Adipocyte (in vitro differentiated cells): ENCODE measurements around the gene NRXN3.

Experiments used
- DNase-seq: peaks from one replicate; pipeline ENCODE4 v3.0.0-alpha.2; 2015; ENCODE audit warnings: low read depth
- H3K27me3 ChIP-seq: replicated peaks from 2 replicates; pipeline ENCODE4 v1.7.0; 2013; ENCODE audit warnings: mild to moderate bottlenecking, low read length, moderate library complexity; ENCODE audit not compliant: control insufficient read depth, insufficient read depth
- H3K36me3 ChIP-seq: 2 replicates; pipeline ENCODE4 v1.7.0; 2013; ENCODE audit warnings: low read length, mild to moderate bottlenecking, moderate library complexity; ENCODE audit not compliant: control insufficient read depth, insufficient read depth, severe bottlenecking
- H3K4me1 ChIP-seq: 2 replicates; pipeline ENCODE4 v1.7.0; 2013; ENCODE audit warnings: mild to moderate bottlenecking, low read length, moderate library complexity; ENCODE audit not compliant: control insufficient read depth, insufficient read depth
- H3K4me3 ChIP-seq: 2 replicates; pipeline ENCODE4 v1.7.0; 2013; ENCODE audit warnings: mild to moderate bottlenecking, low read length, moderate library complexity
- H3K9ac ChIP-seq: 2 replicates; pipeline ENCODE4 v1.7.0; 2013; ENCODE audit warnings: mild to moderate bottlenecking, low read length, moderate library complexity
- H3K9me3 ChIP-seq: 2 replicates; pipeline ENCODE4 v1.7.0; 2013; ENCODE audit warnings: mild to moderate bottlenecking, low read length, moderate library complexity; ENCODE audit not compliant: control insufficient read depth

The NRXN3 gene

DNA sequence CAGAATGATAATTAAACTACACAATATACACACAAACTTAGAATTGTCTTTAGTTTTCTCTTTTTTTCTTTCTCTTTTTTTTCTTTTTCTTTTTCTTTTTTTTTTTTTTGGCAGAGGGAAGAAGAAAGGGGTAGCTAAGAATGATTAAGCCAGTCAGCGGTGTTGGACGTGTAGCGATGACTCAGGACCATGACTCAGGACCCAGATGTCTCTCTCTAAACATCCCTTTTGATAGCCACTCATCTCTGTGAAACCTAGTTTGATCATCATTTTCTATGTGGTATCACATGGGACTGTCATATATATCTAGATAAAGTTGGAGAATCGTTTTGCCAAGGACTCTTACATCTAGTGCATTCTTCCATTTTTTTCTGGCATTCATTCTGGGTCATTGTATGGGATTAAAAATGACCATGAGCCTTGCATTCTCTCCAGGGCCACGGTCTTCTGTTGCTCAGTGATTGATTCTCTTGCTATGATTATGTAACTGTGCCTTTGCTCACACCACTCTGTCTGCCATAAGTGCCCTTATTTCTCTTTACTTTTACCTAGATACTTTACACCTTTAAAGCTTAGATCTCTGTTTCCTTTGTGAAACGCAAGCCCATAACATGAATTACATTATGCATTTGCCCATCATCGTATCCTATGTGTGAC is 26.6 kb upstream of the NRXN3 start:
- Histone ChIP-seq H3K4me1 (no peaks in the 10 kb centered on the region), H3K36me3 (no peaks in the 10 kb centered on the region), H3K4me3 (no peak overlapping the region), H3K9ac (no peak overlapping the region), H3K27me3 (no peaks in the 10 kb centered on the region), H3K9me3 (no peaks in the 10 kb centered on the region)
- DNase-seq, result no peak

DNA sequence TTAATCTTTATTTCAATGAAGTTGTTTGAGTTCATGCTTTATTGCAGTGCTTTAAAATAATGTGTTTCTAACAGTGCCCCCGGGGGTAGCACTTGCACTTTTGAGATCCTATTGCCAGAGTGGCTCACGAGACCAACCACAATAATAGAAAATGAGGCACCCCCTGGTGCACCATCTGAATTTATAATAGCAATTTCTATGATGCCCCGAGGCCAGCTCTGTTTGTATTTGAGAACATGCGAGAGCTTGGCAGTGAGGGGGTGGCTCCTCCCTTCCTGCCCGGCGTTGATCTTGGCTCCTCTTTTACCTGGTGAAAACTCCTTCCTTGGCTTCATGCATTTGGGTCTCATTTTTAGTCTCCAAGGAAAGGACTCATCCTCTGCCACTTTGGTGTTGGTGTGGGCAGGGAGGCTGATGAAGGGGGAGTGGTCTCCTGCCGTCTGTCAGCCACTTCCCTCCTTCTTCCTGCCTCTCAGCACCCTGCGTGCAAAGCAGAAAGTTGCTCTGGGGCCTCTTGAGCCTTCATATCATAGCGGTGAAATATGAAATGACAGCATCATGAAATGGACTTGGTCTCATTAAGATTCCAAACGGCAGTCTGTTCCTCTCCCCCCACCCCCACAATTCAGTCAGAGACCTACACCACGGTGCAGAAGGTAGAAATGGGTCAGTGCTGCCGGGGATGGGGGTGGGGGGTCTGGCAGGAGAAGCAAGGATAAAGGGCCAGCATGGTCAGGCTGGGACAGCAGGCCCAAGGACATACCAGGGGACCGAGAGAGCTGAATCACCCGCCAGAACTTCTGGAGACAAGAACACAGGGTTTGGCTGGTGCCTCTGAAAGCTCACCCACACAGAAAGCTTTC is 17.7 kb upstream of the NRXN3 start:
- Histone ChIP-seq H3K4me3 (no peak overlapping the region), H3K9me3 (no peaks in the 10 kb centered on the region), H3K36me3 (no peaks in the 10 kb centered on the region), H3K27me3 (peaks cover 14% of the 10 kb centered on the region), H3K4me1 (no peaks in the 10 kb centered on the region), H3K9ac (no peak overlapping the region)
- DNase-seq, result no peak

DNA sequence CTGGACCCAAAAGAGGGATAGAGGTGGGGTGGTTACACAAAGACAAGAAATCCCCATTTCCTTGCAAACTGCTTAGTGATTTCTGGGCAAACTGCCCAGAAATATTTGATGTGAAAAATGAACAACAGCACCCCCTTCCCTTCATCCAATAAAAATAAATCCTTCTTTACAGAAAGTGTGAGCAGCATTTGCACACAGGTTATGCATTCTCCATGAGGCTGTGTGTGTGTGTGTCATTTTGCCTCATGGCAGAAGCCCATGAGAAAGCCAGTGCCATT is 17.2 kb upstream of the NRXN3 start:
- Histone ChIP-seq H3K27me3 (peaks cover 14% of the 10 kb centered on the region), H3K4me3 (no peak overlapping the region), H3K4me1 (no peaks in the 10 kb centered on the region), H3K9ac (no peak overlapping the region), H3K36me3 (no peaks in the 10 kb centered on the region), H3K9me3 (no peaks in the 10 kb centered on the region)
- no peak for DNase-seq

DNA sequence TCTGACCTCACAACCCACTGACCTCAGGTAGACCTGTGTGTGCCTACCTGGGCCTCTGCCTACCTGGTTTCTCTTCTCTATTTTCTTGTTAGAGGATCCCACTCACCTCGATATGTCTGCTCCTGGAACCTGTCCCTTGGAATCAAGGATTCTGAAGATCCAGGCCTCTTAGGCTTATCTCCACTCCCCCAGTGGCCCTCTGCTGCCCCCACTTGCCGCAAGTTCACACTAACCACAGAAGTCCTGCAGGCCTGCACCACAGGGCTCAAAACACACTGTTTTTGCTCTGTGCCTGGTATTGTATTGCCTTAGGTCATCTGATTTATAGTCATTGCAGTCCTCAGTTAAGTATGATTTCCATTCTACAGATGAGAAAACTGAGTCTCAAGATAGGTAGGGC is 15.3 kb upstream of the NRXN3 start:
- DNase-seq, result no peak
- Histone ChIP-seq H3K27me3 (peaks cover 14% of the 10 kb centered on the region), H3K36me3 (no peaks in the 10 kb centered on the region), H3K4me3 (no peak overlapping the region), H3K9me3 (no peaks in the 10 kb centered on the region), H3K4me1 (no peaks in the 10 kb centered on the region), H3K9ac (no peak overlapping the region)

DNA sequence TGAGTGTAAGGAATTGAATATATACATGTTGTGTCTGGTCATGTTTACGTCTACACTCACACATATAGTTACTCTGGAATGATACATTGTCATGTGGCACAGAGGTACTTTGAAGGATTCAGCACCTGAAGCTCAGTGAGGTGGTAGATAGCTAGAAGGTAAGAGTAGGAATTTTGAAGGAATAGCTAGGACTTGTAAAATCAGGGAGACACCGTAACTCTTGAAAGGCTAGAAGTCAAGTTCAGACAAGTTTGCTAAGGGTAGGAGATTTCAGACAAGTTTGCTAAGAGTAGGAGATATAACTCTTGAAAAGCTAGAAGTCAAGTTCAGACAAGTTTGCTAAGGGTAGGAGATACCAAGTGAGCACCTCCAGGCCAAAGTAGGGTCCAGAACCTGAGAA is 14.0 kb upstream of the NRXN3 start:
- no peak for DNase-seq
- H3K36me3 ChIP-seq, result no peaks in the 10 kb centered on the region
- H3K4me3 ChIP-seq, result no peak overlapping the region
- no peaks in the 10 kb centered on the region for H3K4me1 ChIP-seq
- peaks cover 8% of the 10 kb centered on the region for H3K27me3 ChIP-seq
- no peak overlapping the region for H3K9ac ChIP-seq
- H3K9me3 ChIP-seq, result no peaks in the 10 kb centered on the region

DNA sequence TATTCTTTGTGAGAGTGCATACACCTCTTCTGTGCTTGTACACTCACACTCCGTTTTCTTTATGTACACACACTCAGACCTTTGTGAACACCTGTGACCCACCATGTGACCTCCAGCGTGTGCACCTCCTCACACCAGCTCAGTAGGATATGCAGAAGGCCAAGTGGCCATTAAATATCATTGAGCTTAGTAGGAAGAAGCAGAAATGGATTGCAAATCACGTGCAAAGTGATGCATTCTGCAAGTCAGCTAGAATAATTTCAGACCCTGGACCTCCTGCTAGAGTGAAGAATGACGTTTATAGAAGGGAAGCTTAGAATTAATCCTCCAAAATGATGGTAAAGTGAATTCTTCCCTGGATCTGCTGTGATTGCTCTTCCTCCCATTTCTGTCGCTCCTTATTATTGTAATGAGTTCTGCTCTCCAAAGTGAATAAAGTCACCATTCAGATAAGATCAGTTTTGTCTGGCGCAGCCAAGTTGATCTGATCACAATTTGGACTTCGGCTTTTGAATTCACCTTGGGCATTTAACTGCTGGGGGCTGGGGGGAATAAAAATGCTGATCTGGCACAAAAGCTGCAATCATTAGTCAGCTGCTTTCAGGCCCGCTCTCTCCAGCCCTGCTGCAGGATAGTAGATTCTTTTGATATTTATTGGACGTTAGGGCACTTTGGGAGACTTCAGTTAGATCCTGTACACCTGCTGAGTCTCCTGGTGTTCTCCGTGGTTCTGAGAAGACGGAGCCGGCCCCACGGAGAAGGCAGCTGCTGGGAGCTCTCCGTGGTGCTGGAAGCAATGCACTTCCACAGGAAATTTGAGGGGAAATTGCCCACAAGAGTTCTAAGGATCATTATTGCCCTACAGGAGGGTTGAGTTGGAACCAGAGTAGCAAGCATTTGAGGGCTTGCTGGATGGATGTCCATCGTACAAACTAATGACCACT is 12.4 kb upstream of the NRXN3 start:
- no peaks in the 10 kb centered on the region for H3K4me1 ChIP-seq
- peak; percentile 41 for DNase-seq
- no peaks in the 10 kb centered on the region for H3K9me3 ChIP-seq
- peaks cover 5% of the 10 kb centered on the region for H3K27me3 ChIP-seq
- no peak overlapping the region for H3K9ac ChIP-seq
- no peaks in the 10 kb centered on the region for H3K36me3 ChIP-seq
- no peak overlapping the region for H3K4me3 ChIP-seq

DNA sequence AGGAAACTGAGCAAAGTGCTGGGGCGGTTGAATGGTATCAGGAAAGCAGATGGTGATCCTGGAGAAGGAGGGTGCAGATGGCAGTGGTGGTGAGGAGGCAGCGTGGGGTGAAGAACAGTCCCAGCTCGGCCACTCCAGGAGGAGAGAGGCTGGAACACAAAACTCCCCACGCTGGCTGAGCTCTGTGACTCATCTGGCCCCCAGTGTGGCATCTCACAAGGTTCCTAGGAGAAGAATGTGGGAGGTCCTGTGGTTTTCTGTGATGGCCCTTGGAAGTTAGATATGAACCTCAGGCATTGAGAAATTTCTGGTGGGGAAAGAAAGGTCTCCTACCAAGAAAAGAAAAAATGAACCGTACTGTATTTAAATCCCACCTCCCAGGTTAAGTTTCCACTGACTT is 8.0 kb upstream of the NRXN3 start:
- H3K9me3 ChIP-seq, result no peaks in the 10 kb centered on the region
- no peak for DNase-seq
- no peaks in the 10 kb centered on the region for H3K36me3 ChIP-seq
- H3K9ac ChIP-seq, result no peak overlapping the region
- no peak overlapping the region for H3K4me3 ChIP-seq
- H3K4me1 ChIP-seq, result no peaks in the 10 kb centered on the region
- H3K27me3 ChIP-seq, result peaks cover 6% of the 10 kb centered on the region

DNA sequence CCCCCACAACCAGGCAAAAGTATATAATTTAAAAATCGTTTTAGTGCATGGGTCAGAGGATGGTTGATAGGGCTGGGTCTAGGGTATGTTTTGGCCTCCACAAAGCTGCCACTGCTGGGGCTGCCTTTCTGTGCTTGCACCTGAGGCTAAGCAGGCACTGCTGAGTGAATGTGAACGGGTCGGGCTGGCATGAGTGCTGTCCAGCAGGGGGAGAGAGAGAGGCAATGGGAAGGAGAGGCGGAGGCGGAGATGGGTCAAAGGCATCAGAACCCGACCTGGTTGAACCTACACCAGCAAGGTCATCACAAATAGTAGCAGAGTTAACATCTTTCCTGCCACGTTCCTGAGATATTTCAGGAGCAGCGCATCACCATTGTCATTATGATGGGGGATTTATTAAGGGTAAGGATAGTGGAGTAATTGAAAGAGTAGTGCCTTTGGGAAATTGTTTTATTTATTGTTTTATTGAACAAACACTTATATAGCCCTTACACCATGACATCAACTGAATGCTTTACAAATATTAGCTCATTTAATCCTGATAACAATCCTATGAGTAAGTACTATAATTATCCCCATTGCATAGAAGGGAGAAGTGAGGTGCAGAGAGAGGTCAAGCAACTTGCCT is 5.8 kb upstream of the NRXN3 start:
- Histone ChIP-seq H3K9me3 (no peaks in the 10 kb centered on the region), H3K4me3 (no peak overlapping the region)
- DNase-seq, result no peak

DNA sequence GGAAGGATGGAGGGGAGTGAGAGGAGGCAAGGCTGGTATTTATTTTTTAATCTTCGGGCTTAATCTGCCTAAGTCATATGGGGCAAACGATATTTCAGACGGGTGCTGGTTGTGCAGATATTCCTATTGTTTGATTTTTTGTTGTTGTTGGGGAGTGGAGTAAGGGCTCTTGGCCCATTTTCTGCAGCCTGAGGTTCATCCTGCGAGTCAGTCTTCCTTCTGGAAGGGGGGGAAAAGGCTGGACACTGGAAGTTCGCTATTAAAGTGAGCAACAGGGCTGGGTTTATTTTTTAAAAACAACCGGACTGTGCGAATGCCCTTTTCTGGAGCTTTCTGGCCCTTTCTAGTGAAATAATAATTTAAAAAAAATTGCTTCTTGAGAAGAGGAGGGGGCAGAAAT is 2.3 kb downstream of the NRXN3 start:
- H3K9me3 ChIP-seq, result no peaks in the 10 kb centered on the region
- no peak overlapping the region for H3K9ac ChIP-seq
- H3K27me3 ChIP-seq, result peaks cover 36% of the 10 kb centered on the region
- no peaks in the 10 kb centered on the region for H3K4me1 ChIP-seq
- no peaks in the 10 kb centered on the region for H3K36me3 ChIP-seq
- DNase-seq, result no peak
- no peak overlapping the region for H3K4me3 ChIP-seq

More for the DNA sequence above, 5.8 kb upstream of the NRXN3 start:
- H3K9ac ChIP-seq, result no peak overlapping the region
- no peaks in the 10 kb centered on the region for H3K36me3 ChIP-seq
- no peaks in the 10 kb centered on the region for H3K4me1 ChIP-seq
- peaks cover 20% of the 10 kb centered on the region for H3K27me3 ChIP-seq

DNA sequence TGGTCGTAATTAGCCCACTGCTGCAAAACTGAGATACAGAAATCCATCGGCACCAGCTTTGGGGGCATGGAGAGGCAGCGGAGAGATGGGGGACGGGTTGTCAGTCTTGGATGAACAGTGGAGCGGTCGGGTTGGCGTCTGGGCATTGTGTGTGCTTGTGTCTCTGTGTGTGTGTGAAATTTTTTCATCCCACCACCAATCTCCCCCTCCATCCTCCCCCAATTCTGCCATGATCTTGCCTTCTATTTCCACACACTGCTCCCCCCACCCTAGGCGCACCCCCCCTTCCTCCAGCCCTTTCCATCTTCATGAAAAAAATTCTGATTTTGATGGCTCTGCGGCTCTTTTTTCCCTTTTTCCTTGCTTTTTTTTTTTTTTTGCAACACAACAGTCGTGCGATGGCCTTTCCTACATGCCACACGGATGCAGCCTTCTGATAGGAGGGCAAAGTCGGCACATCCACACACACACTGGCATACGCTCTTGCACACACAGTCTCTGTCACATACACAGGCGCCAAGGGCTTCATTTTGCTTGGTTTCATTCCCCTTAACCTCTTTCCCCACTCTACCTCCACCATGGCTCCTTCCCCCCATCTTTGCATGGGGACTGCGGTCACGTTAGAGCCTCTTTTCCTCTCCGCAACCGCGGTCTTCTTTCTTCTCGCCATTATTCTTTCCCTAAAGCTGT is 3.3 kb downstream of the NRXN3 start:
- H3K36me3 ChIP-seq, result no peaks in the 10 kb centered on the region
- DNase-seq, result no peak
- H3K9ac ChIP-seq, result no peak overlapping the region
- H3K4me3 ChIP-seq, result no peak overlapping the region
- no peaks in the 10 kb centered on the region for H3K9me3 ChIP-seq
- H3K4me1 ChIP-seq, result no peaks in the 10 kb centered on the region
- peaks cover 30% of the 10 kb centered on the region for H3K27me3 ChIP-seq
